CD4-positive, CD25-positive, alpha-beta regulatory T cell (primary cell): ENCODE measurements around the gene SLC9A9. TPM values are rescaled to one million over a fixed set of nuclear protein-coding genes. Genes with fewer than 3 reads are reported as not detected.

Experiments used
- ATAC-seq, 2 donors: fragments of 150-1000 bp; cut with Tn5 transposase; one replicate each; pipeline ENCODE4 v1.10.0; 2021; ENCODE audit warnings: low read depth in 2 of 2, moderate number of reproducible peaks in 2 of 2, moderate library complexity in 1 of 2
- DNase-seq, 3 donors: peaks; one replicate each; pipeline versions ENCODE4 v3.0.0 to v3.0.0-alpha.2; 2012 to 2022; ENCODE audit warnings: mixed read lengths in 1 of 3
- H3K27ac ChIP-seq: one replicate; pipeline ENCODE4 v1.7.0; 2013; ENCODE audit warnings: mild to moderate bottlenecking, low read length; ENCODE audit not compliant: insufficient read depth, poor library complexity, severe bottlenecking
- H3K27me3 ChIP-seq: one replicate; pipeline ENCODE4 v1.7.0; 2013; ENCODE audit warnings: low read length; ENCODE audit not compliant: control insufficient read depth, insufficient read depth
- H3K36me3 ChIP-seq: one replicate; pipeline ENCODE4 v1.7.0; 2013; ENCODE audit warnings: mild to moderate bottlenecking, low read length, moderate library complexity; ENCODE audit not compliant: control insufficient read depth, insufficient read depth
- H3K4me1 ChIP-seq: 2 replicates; pipeline ENCODE4 v1.7.0; 2013; ENCODE audit warnings: mild to moderate bottlenecking, low read length; ENCODE audit not compliant: insufficient read depth, control insufficient read depth, poor library complexity, severe bottlenecking
- H3K4me3 ChIP-seq: one replicate; pipeline ENCODE4 v1.7.0; 2013; ENCODE audit warnings: low read depth, mild to moderate bottlenecking, low read length, moderate library complexity
- H3K9me3 ChIP-seq, 2 experiments: 1 replicate in 1 of 2; 2 replicates in 1 of 2; pipeline ENCODE4 v1.7.0; 2013; ENCODE audit warnings: low read length in 2 of 2, mild to moderate bottlenecking in 1 of 2, moderate library complexity in 1 of 2; ENCODE audit not compliant: control insufficient read depth in 2 of 2
- H3K27ac Mint-ChIP-seq, 3 donors: one replicate each; pipeline ENCODE4 v1.8.0; 2020 to 2022; ENCODE audit warnings: mild to moderate bottlenecking in 3 of 3, mixed read lengths in 3 of 3, moderate library complexity in 2 of 3
- H3K27me3 Mint-ChIP-seq: one replicate; pipeline ENCODE4 v1.8.0; 2022; ENCODE audit warnings: mild to moderate bottlenecking, mixed read lengths
- H3K36me3 Mint-ChIP-seq: one replicate; pipeline ENCODE4 v1.8.0; 2020; ENCODE audit warnings: mixed read lengths
- H3K4me1 Mint-ChIP-seq, 4 donors: one replicate each; pipeline ENCODE4 v1.8.0; 2020 to 2022; ENCODE audit warnings: mixed read lengths in 4 of 4, mild to moderate bottlenecking in 1 of 4
- H3K4me3 Mint-ChIP-seq, 4 donors: one replicate each; pipeline ENCODE4 v1.8.0; 2020 to 2022; ENCODE audit warnings: mild to moderate bottlenecking in 4 of 4, mixed read lengths in 4 of 4, moderate library complexity in 3 of 4
- H3K9me3 Mint-ChIP-seq, 7 donors: one replicate each; pipeline ENCODE4 v1.8.0; 2020 to 2022; ENCODE audit warnings: mixed read lengths in 7 of 7, mild to moderate bottlenecking in 3 of 7, moderate library complexity in 2 of 7
- polyA plus RNA-seq, 4 donors: library from polyadenylated mRNA; unstranded; fragments of 300-500 nt; fragmentation: Illumina TruSeq; gene quantifications; one replicate each; pipeline ENCODE4 v1.2.3, GENCODE V29; 2021
- total RNA-seq: library from RNA; stranded (reverse); gene quantifications from one replicate; pipeline ENCODE4 v1.2.3, GENCODE V29; 2022

The SLC9A9 gene
- total and polyA plus RNA-seq, 5 donors from 2014 or later = 31.7 to 49.3 (median 46.4) TPM

DNA sequence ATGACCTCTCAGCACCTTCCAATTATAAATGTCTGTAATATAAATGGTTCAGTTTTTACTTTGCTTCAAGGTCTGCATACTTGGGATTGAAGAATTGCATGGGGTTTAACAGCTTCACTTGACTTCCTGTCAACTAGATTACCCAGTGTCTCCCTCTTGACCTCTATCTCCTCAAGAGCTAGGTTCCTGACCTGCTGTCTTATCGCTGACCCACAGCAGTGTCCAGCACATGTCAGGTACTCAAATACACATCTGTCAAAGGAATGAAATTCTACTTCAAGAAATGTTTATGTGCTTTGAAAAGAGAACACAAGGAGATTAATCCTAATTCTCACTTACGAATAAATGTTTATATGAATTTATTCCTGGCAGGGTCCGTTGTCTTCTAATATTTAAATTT lies 284.5 kb downstream of the SLC9A9 start:
- no peaks in the 10 kb centered on the region for H3K4me1 ChIP-seq
- peaks cover 0 to 6% of the 10 kb centered on the region in 2 experiments for H3K9me3 ChIP-seq
- no peak overlapping the region for H3K4me3 ChIP-seq
- ATAC-seq (no peak), DNase-seq (no peak)
- Mint-ChIP-seq H3K9me3 (peaks cover 0 to 6% (median 3%) of the 10 kb centered on the region in 7 donors), H3K27me3 (no peaks in the 10 kb centered on the region), H3K27ac (no peak overlapping the region), H3K4me3 (no peak overlapping the region), H3K4me1 (no peaks in the 10 kb centered on the region), H3K36me3 (peaks cover 10% of the 10 kb centered on the region)
- H3K36me3 ChIP-seq = peaks cover 4% of the 10 kb centered on the region
- H3K27me3 ChIP-seq = no peaks in the 10 kb centered on the region
- H3K27ac ChIP-seq = no peak overlapping the region

DNA sequence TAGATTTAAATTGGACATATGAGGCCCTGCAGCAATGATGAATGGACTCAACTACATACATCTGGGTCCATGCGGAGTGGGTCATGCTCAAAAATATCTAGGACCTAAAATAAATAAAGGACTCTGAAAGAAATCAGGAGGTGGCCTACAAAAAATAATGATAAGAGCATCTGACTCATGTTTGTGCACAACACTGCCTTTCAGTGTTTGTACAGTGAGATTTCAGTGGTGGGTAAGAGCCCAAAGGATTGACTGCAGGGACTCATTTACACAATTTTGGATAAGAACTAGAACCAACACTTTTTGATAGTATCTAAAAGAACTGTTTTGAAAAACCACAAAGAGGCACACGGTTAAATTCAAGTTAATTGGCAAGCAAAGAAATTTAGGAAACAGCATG lies 285.5 kb downstream of the SLC9A9 start:
- H3K27me3 Mint-ChIP-seq = no peaks in the 10 kb centered on the region
- no peak overlapping the region for H3K4me3 Mint-ChIP-seq
- H3K27ac Mint-ChIP-seq = no peak overlapping the region
- Histone ChIP-seq H3K27me3 (no peaks in the 10 kb centered on the region), H3K4me3 (no peak overlapping the region), H3K9me3 (peaks cover 7 to 11% of the 10 kb centered on the region in 2 experiments), H3K36me3 (peaks cover 4% of the 10 kb centered on the region), H3K4me1 (no peaks in the 10 kb centered on the region), H3K27ac (no peak overlapping the region)
- H3K4me1 Mint-ChIP-seq = no peaks in the 10 kb centered on the region
- peaks cover 0 to 15% (median 3%) of the 10 kb centered on the region in 7 donors for H3K9me3 Mint-ChIP-seq
- ATAC-seq (no peak), DNase-seq (no peak)
- H3K36me3 Mint-ChIP-seq = peaks cover 14% of the 10 kb centered on the region

DNA sequence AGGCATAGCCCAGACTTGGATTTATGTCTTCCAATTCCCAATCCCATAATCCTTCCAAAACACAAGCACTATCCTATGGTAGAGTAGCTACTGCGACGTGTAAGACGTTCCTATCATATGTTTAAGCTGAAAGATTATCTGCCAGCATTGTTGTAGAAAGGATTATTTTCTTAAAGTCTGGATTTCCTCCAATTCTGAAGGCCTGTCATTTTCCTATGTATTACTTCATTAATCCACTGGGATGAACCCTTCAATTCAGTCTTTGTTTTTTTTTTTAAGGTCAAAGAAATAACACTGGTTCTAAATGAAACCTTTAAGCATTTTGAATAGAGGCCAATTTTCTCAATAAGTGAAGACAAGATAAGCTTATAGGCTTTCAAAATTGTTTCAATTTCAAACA lies 289.0 kb downstream of the SLC9A9 start:
- ATAC-seq (no peak), DNase-seq (no peak)
- Histone ChIP-seq H3K4me3 (no peak overlapping the region), H3K27me3 (no peaks in the 10 kb centered on the region), H3K27ac (no peak overlapping the region), H3K9me3 (peaks cover 8 to 12% of the 10 kb centered on the region in 2 experiments), H3K4me1 (no peaks in the 10 kb centered on the region), H3K36me3 (no peaks in the 10 kb centered on the region)
- Mint-ChIP-seq H3K27me3 (no peaks in the 10 kb centered on the region), H3K36me3 (peaks cover 32% of the 10 kb centered on the region), H3K27ac (no peak overlapping the region), H3K4me3 (no peak overlapping the region), H3K4me1 (no peaks in the 10 kb centered on the region), H3K9me3 (peaks cover 0 to 24% (median 6%) of the 10 kb centered on the region in 7 donors)

DNA sequence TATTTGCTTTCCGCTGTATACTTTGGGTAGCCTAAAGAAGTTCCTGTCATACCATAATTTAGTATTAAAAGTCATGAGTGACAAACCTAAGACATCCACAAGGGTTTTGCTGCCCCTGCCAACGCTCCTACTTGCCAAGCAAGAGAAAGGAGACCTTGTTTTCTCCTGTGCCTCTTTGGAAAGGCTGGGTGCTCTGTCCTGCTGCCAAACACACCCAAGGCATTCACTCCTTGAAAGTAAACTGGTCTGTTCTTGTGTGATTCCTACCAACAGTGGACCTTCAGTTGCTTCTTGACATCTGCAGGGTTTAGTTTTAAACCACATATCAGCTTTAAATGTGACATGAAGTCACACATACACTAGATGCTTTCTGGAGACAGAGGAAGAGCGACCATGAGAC lies 295.4 kb downstream of the SLC9A9 start:
- Histone ChIP-seq H3K4me3 (no peak overlapping the region), H3K27me3 (no peaks in the 10 kb centered on the region), H3K36me3 (peaks cover 24% of the 10 kb centered on the region), H3K4me1 (no peaks in the 10 kb centered on the region), H3K27ac (no peak overlapping the region), H3K9me3 (peaks cover 1% of the 10 kb centered on the region in 2 experiments)
- peaks cover 68% of the 10 kb centered on the region for H3K36me3 Mint-ChIP-seq
- H3K9me3 Mint-ChIP-seq = peaks cover 0 to 17% (median 6%) of the 10 kb centered on the region in 7 donors
- H3K4me3 Mint-ChIP-seq = no peak overlapping the region
- no peaks in the 10 kb centered on the region for H3K27me3 Mint-ChIP-seq
- ATAC-seq (no peak), DNase-seq (no peak)
- no peaks in the 10 kb centered on the region for H3K4me1 Mint-ChIP-seq
- H3K27ac Mint-ChIP-seq = no peak overlapping the region

DNA sequence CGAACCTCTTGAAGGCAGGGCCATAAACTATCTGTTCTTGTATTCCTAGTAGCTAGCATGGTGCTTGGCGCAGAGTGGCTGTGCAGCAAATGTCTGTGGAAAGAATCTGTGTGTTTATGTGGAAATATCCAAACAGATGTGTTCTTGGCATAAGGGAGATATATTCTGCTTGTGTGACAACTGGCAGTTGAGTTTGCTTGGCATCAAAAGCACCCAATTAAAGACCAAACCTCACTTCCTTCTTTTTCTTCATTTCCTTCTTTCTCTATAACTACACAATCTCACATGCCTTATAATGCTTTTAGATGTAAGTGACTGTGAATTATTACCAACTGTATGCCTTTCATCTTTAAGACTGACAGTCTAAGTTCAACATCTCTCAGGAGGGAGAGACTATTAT lies 296.5 kb downstream of the SLC9A9 start:
- no peak overlapping the region for H3K4me3 Mint-ChIP-seq
- Histone ChIP-seq H3K27me3 (no peaks in the 10 kb centered on the region), H3K4me3 (no peak overlapping the region), H3K4me1 (no peaks in the 10 kb centered on the region), H3K9me3 (peaks cover 0 to 3% of the 10 kb centered on the region in 2 experiments), H3K36me3 (peaks cover 26% of the 10 kb centered on the region), H3K27ac (no peak overlapping the region)
- H3K27ac Mint-ChIP-seq = no peak overlapping the region
- peaks cover 73% of the 10 kb centered on the region for H3K36me3 Mint-ChIP-seq
- ATAC-seq (no peak), DNase-seq (no peak)
- no peaks in the 10 kb centered on the region for H3K27me3 Mint-ChIP-seq
- H3K4me1 Mint-ChIP-seq = no peaks in the 10 kb centered on the region
- peaks cover 0 to 14% (median 4%) of the 10 kb centered on the region in 7 donors for H3K9me3 Mint-ChIP-seq

DNA sequence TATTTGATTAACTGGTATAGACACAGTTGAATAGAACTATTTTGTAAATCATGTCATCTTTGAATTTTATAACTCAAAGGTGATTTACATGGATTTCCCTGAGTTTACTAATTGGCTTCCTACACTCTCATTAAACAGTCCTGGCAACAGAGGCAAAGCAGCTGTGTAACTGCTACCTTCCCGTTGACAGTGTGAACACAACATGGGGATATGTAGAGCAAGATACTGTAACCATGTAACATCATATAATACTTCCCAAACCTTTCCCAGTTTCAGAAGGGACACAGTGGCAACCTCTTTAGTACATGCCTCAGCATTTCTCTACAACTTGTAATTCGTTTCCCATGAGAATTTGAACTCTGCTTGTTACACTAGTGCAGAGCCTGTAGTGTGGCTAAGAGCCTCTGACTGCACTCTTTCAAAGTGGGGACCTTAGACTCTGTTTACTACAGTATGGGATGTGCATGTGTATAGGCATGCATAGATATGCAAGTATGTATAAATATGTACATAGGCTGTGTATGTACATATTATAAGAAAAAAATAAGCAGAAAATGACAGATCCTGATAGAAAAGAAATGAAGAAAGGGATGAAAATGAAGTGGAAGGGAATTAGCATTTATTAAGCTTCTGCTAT lies 299.3 kb downstream of the SLC9A9 start:
- Mint-ChIP-seq H3K36me3 (peaks cover 76% of the 10 kb centered on the region), H3K4me3 (no peak overlapping the region), H3K27me3 (no peaks in the 10 kb centered on the region), H3K9me3 (peaks cover 0 to 9% (median 3%) of the 10 kb centered on the region in 7 donors), H3K4me1 (no peaks in the 10 kb centered on the region), H3K27ac (no peak overlapping the region)
- H3K27ac ChIP-seq = no peak overlapping the region
- H3K9me3 ChIP-seq = peaks cover 0 to 5% of the 10 kb centered on the region in 2 experiments
- H3K4me1 ChIP-seq = no peaks in the 10 kb centered on the region
- DNase-seq (no peak), ATAC-seq (no peak)
- no peak overlapping the region for H3K4me3 ChIP-seq
- peaks cover 36% of the 10 kb centered on the region for H3K36me3 ChIP-seq
- no peaks in the 10 kb centered on the region for H3K27me3 ChIP-seq

DNA sequence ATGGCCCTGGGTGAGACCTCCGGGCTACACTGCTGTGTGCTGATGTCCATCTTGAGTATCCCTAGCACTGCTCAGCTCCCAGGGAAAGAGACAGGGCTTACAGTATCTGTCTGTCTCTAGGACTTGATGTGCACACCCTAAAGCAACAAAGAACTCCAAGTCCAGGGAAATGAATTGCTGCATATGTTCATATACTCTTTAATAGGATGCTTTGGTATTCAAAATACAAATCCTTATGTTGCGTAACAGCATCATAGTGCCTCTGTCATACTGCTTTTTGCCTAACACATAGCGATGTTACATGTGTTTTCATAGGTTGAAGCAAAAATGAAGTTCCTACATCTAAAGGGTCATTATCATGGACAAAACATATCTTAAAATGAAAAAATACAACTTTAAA lies 299.9 kb downstream of the SLC9A9 start:
- Histone ChIP-seq H3K36me3 (peaks cover 32% of the 10 kb centered on the region), H3K27me3 (no peaks in the 10 kb centered on the region), H3K27ac (no peak overlapping the region), H3K4me1 (no peaks in the 10 kb centered on the region), H3K4me3 (no peak overlapping the region), H3K9me3 (peaks cover 0 to 5% of the 10 kb centered on the region in 2 experiments)
- H3K4me3 Mint-ChIP-seq = no peak overlapping the region
- H3K4me1 Mint-ChIP-seq = no peaks in the 10 kb centered on the region
- no peak for ATAC-seq
- peaks cover 74% of the 10 kb centered on the region for H3K36me3 Mint-ChIP-seq
- H3K27me3 Mint-ChIP-seq = no peaks in the 10 kb centered on the region
- H3K9me3 Mint-ChIP-seq = peaks cover 0 to 9% (median 3%) of the 10 kb centered on the region in 7 donors
- DNase-seq = no peak
- H3K27ac Mint-ChIP-seq = no peak overlapping the region

DNA sequence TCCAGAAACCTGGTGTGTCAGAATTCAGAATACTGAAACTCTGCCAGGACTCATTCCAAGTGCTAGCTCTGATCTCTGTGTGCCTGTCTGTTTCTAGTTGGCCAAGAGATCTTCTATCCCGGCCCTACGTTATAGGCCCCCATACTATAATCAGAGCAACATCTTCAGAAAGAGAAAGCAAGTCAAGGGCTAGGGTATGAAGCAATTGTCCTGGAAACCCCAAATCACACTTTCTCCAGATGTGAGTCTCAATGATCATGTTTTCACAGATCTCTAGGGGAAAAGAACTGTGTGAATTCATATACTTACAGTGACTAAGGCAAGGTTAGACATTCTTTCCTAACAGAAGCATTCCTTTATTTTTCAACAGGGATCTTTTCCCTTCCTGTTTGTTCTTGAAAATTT lies 309.7 kb downstream of the SLC9A9 start:
- Histone ChIP-seq H3K9me3 (no peaks in the 10 kb centered on the region), H3K27me3 (no peaks in the 10 kb centered on the region), H3K27ac (no peak overlapping the region), H3K4me1 (peaks cover 3% of the 10 kb centered on the region), H3K4me3 (no peak overlapping the region), H3K36me3 (no peaks in the 10 kb centered on the region)
- no peaks in the 10 kb centered on the region for H3K9me3 Mint-ChIP-seq
- ATAC-seq = no peak
- peaks cover 9% of the 10 kb centered on the region for H3K36me3 Mint-ChIP-seq
- H3K27me3 Mint-ChIP-seq = no peaks in the 10 kb centered on the region
- peaks cover 7 to 21% (median 15%) of the 10 kb centered on the region in 4 donors for H3K4me1 Mint-ChIP-seq
- no peak for DNase-seq
- H3K4me3 Mint-ChIP-seq = no peak overlapping the region
- H3K27ac Mint-ChIP-seq = no peak overlapping the region
